Measurements from ENCODE around the gene LBX2.

DNA sequence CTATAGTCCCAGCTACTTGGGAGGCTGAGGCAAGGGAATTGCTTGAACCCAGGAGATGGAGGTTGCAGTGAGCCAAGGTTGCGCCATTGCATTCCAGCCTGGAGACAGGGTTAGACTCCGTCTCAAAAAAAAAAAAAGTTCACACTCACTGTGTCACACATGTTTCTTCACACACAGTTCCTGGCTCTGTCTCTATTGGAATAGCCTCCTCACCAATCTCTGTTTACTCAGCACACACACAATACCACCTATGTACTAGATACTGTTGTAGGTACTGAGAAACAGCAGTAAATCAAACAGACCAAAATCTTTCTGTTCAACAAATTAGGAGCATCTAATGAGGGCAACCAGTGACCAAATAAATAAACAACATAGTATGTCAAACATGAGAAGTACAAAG is 13.3 kb downstream of the LBX2 start:
- TF ChIP-seq, protein P1, sequence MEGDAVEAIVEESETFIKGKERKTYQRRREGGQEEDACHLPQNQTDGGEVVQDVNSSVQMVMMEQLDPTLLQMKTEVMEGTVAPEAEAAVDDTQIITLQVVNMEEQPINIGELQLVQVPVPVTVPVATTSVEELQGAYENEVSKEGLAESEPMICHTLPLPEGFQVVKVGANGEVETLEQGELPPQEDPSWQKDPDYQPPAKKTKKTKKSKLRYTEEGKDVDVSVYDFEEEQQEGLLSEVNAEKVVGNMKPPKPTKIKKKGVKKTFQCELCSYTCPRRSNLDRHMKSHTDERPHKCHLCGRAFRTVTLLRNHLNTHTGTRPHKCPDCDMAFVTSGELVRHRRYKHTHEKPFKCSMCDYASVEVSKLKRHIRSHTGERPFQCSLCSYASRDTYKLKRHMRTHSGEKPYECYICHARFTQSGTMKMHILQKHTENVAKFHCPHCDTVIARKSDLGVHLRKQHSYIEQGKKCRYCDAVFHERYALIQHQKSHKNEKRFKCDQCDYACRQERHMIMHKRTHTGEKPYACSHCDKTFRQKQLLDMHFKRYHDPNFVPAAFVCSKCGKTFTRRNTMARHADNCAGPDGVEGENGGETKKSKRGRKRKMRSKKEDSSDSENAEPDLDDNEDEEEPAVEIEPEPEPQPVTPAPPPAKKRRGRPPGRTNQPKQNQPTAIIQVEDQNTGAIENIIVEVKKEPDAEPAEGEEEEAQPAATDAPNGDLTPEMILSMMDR (conservative IDR thresholded peaks at IDR 0.05; ENCODE audit: low read length) = no peak
- no peak for TF ChIP-seq EZH2phosphoT487 (IDR thresholded peaks at IDR 0.05; ENCODE audit: borderline replicate concordance)
